Stimulated activated CD8-positive, alpha-beta memory T cell treated with anti-CD3 and anti-CD28 coated beads, Interleukin-12 subunit alpha, Interleukin-12 subunit beta, amount 100 ng/mL, for 24 hours (primary cell): ENCODE results near the gene SH2D3C.
"Not testable (repeated sequence)": the region's sequence is repeated elsewhere in the genome, so short reads cannot be mapped to it uniquely, and the experiment has no call there.

ENCODE experiments used
- DNase-seq: peaks from one replicate; pipeline ENCODE4 v3.0.0-alpha.2; 2020; ENCODE audit errors: extremely low read depth

SH2D3C gene

GRCh38 chr9:127768698-127769097 is 9.8 kb downstream of the SH2D3C start:
- DNase-seq: no peak

GRCh38 chr9:127767909-127768331 is 10.5 kb downstream of the SH2D3C start:
- DNase-seq: no peak

GRCh38 chr9:127767410-127767809 is 11.1 kb downstream of the SH2D3C start:
- DNase-seq: no peak

GRCh38 chr9:127765418-127765817 is 13.0 kb downstream of the SH2D3C start:
- DNase-seq: no peak

GRCh38 chr9:127763918-127764384 is 14.5 kb downstream of the SH2D3C start:
- DNase-seq: no peak

DNA sequence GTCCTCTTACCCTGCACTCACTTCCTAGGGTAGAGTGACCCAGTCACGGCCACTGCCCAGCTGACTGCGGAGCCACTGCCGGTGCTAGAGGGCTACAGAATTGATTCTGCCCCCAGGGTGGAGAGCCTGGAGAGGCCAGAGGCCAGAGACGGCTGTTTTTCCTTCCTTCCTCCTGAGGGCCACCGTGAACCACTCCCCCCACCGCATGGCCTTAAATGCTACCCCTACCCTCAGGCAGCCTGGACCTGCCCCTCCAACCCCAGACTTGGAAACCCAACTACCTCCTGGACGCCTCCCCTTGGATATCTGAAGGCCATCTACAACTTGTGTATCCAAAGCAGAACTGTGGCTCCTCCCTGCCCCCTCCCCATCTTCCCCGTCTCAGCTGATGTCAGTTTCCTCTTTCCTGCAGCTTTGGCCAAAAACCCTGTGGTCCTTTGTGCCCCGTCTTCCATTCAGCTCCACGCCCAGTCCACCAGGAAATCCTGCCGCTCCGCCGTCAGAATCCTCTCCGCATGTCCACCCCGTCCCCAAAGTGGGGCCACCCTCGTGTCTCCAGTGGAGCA is 16.3 kb downstream of the SH2D3C start:
- DNase-seq: no peak

DNA sequence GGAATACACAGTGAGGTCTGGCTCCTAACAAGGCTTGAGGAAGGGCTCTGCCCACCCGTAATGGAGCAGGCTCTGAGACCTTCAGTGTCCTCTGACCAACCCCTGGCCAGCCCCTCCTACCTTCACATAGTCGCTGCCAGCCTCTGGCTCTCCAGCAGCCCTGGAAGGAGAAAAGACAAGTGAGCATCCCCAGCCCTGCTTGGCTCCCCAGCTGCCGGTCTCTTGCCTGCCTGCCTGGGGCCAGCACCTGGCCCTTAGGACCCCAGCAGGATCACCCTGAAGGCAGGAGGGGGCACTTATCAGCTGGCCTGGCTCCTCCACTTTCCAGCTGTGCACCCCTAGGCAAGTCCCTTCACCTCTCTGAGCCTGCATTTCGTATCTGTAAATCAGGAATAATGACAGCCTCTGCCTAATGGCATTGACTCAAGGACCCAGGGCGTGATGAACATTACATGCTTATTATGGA is 16.9 kb downstream of the SH2D3C start:
- DNase-seq: no peak

DNA sequence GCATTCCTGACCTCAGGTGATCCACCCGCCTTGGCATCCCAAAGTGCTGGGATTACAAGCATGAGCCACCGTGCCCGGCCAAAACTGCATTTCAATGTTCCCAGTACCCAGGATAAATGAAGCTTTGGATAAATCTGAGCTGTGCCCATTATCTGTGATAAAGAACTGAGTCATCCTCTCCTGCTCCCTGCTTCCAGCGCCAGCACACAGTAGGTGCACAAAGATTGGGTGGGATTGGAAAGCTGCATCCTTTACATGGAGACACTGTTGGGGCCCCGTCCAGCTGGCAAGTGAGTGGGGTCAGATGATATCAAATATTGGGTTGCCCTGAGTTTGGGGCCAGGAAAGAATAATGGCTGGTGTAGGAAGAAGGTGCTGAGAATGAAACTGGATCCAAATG is 17.4 kb downstream of the SH2D3C start:
- DNase-seq: no peak

DNA sequence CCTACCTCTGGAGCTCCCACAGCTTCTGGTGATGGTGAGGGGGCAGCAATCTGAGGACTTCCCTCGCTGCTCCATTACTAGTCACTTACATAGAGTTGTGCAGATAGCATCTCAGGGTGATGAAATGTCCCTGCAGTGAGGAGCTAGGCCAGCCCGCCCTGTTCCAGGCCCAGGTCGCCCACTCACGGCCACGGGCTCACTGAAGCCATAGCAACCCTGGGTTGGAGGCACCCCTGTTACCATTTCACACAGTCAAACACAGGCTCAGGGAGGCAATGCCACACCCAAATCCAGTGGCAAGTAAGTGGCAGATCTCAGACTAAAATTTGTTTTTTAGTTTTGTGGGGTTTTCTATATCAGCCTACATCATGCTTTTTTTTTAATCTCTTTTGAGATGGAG is 19.6 kb downstream of the SH2D3C start:
- DNase-seq: no peak

DNA sequence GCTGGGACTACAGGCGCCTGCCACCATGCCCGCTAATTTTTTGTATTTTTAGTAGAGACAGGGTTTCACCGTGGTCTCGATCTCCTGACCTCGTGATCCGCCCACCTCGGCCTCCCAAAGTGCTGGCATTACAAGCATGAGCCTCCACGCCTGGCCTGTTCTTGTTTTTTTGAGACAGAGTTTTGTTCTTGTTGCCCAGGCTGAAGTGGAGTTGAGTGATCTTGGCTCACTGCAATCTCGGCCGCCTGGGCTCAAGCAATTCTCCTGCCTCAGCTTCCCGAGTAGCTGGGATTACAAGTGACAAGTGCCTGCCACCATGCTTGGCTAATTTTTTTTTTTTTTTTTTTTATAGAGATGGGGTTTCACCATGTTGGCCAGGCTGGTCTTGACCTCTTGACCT is 21.7 kb downstream of the SH2D3C start:
- not testable (repeated sequence) for DNase-seq

- DNase-seq: no peak
Observed at GRCh38 chr9:127756233-127756632, 22.2 kb downstream of the SH2D3C start.

GRCh38 chr9:127755061-127756060 is 23.1 kb downstream of the SH2D3C start:
- no peak for DNase-seq

- no peak for DNase-seq
Observed at GRCh38 chr9:127754099-127755060, 24.1 kb downstream of the SH2D3C start.

- no peak for DNase-seq
Observed at GRCh38 chr9:127753622-127754021, 24.8 kb downstream of the SH2D3C start.

GRCh38 chr9:127753148-127753547 is 25.3 kb downstream of the SH2D3C start:
- DNase-seq: no peak

DNA sequence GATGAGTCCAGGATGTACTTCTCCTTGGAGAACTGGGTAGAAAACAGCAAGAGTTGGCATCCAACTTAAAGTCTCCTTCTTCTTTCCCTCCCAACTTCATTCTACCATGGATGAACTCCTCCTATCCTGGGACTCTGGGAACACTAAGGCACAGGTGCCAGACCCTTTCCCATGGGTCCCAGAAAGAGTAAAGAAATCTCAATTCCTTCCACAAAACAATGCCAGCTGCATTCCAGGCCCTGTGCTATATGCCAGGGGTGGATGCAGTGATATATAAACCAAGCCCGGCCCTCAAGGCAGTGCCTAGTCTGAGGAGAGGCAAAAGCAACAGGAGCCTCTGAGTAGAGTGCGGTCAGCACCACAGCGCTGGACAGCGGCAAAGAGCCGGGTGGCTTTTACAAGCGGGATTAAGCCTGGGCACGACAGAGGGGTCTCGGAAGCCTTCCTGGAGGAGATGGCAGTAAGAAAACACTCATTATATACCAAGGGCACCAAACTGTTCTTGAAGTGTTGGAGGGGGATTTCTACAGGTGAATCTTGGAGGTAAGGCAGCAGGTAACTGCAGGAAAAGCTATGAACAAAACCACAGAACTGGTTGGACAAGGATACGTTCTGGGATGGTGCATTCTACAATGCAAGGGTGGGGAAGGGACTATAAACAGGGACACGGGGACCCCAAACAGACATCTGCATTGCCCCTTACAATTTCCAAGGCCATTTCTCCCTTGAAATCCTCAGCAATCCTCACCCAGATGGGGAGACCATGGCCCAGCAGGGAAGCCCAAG is 27.0 kb downstream of the SH2D3C start:
- no peak for DNase-seq

DNA sequence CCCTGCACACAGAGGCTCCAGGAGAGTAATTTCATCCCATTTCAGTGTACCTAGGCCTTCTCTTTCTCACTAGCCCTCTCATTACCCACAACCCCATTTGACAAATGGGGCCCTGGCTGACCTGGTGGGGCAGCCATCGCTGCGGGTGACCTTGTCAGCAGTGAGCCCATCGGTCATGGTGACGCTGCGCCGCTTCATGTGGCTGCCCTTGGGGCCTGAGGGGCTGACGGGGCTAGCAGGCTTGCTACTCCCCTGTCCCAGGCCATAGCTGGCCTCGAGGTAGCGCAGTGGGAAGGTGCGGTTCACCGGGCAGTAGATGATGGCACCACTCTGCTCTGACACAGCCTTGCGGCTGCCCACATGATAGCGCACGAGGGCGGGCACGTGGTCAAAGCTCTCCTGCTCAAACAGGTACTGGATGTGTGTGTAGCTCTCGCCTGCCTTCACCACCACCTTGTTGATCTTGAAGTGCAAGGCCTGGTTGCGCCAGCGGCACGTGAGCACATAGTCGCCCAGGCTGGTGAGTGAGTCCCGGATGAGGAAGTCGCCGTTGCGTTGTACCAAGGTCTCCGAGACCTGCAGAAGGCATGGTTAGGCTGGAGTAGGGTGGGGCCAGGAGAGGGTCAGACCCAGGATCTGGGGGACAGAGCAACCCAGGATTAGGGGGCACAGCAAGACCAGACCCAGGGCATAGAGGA is 29.2 kb downstream of the SH2D3C start:
- no peak for DNase-seq

GRCh38 chr9:127746959-127747569 is 31.4 kb downstream of the SH2D3C start:
- no peak for DNase-seq

- no peak for DNase-seq
Observed at GRCh38 chr9:127744398-127745110, 33.9 kb downstream of the SH2D3C start.
